WTC11 (cell line): ENCODE data around the gene RBM38. TPM values are rescaled to one million over a fixed set of nuclear protein-coding genes. Genes with fewer than 3 reads are reported as not detected.

Experiments used
- ATAC-seq: fragments of 200-7000 bp; cut with Tn5 transposase; 2 replicates; pipeline ENCODE4 v1.10.0; 2021; ENCODE audit warnings: mild to moderate bottlenecking, moderate library complexity
- CTCF ChIA-PET: fragments of 300-600 bp; sonication (Branson Sonifier 250); formaldehyde crosslinking; loops from one replicate; lab custom pipeline; 2021; ENCODE audit warnings: antibody characterized with exemption; lab: Charles Lee
- POLR2A ChIA-PET: fragments of 350-600 bp; sonication (Branson Sonifier 250); formaldehyde crosslinking; loops from one replicate; lab custom pipeline; 2021; ENCODE audit warnings: antibody characterized with exemption; lab: Charles Lee
- DNase-seq: peaks from one replicate; pipeline ENCODE4 v3.0.0; 2021; ENCODE audit warnings: low spot score
- H3K27ac Mint-ChIP-seq: 2 replicates; pipeline ENCODE4 v1.8.0; 2021; ENCODE audit warnings: mixed read lengths
- H3K27me3 Mint-ChIP-seq: 2 replicates; pipeline ENCODE4 v1.8.0; 2021; ENCODE audit warnings: low read depth, mild to moderate bottlenecking, moderate library complexity, mixed read lengths
- H3K36me3 Mint-ChIP-seq: 2 replicates; pipeline ENCODE4 v1.8.0; 2021; ENCODE audit warnings: mixed read lengths
- H3K4me1 Mint-ChIP-seq: 2 replicates; pipeline ENCODE4 v1.8.0; 2022; ENCODE audit warnings: mixed read lengths
- H3K4me3 Mint-ChIP-seq: 2 replicates; pipeline ENCODE4 v1.8.0; 2021; ENCODE audit warnings: mild to moderate bottlenecking, moderate library complexity, mixed read lengths
- H3K9me3 Mint-ChIP-seq: 2 replicates; pipeline ENCODE4 v1.8.0; 2021; ENCODE audit warnings: mixed read lengths
- ATF1 ChIP-seq: sonication (generic); formaldehyde crosslinking; IDR thresholded peaks from 2 replicates; pipeline ENCODE4 v1.8.1; 2023; ENCODE audit warnings: mild to moderate bottlenecking, moderate library complexity, missing genetic modification reagents
- ETV6 ChIP-seq: sonication (generic); formaldehyde crosslinking; IDR thresholded peaks from 2 replicates; pipeline ENCODE4 v1.8.1; 2022; ENCODE audit warnings: mild to moderate bottlenecking, missing genetic modification reagents
- FOXK1 ChIP-seq: sonication (generic); formaldehyde crosslinking; IDR thresholded peaks from 2 replicates; pipeline ENCODE4 v1.8.0; 2022; ENCODE audit warnings: mild to moderate bottlenecking, moderate library complexity, missing genetic modification reagents
- GABPB1 ChIP-seq: sonication (generic); formaldehyde crosslinking; IDR thresholded peaks from 2 replicates; pipeline ENCODE4 v1.8.1; 2023; ENCODE audit warnings: mild to moderate bottlenecking, missing genetic modification reagents
- JAZF1 ChIP-seq: fragments of 250-450 bp; sonication (Bioruptor Pico); IDR thresholded peaks from 2 replicates; pipeline ENCODE4 v1.9.0; 2021; ENCODE audit warnings: moderate library complexity, mild to moderate bottlenecking, inconsistent platforms
- MYBL2 ChIP-seq: sonication (generic); formaldehyde crosslinking; IDR thresholded peaks from 2 replicates; pipeline ENCODE4 v1.8.1; 2023; ENCODE audit warnings: mild to moderate bottlenecking, moderate library complexity, missing genetic modification reagents
- NR1H2 ChIP-seq: sonication (generic); formaldehyde crosslinking; IDR thresholded peaks from 2 replicates; pipeline ENCODE4 v1.9.0; 2021; ENCODE audit warnings: mild to moderate bottlenecking, moderate library complexity, missing genetic modification reagents
- RORB ChIP-seq: fragments of 250-450 bp; sonication (Bioruptor Pico); IDR thresholded peaks from 2 replicates; pipeline ENCODE4 v1.9.0; 2021; ENCODE audit warnings: mild to moderate bottlenecking
- TCF7 ChIP-seq: sonication (generic); formaldehyde crosslinking; IDR thresholded peaks from 2 replicates; pipeline ENCODE4 v1.8.0; 2022; ENCODE audit warnings: mild to moderate bottlenecking, low read depth, missing genetic modification reagents, moderate library complexity
- ZNF138 ChIP-seq: sonication (generic); formaldehyde crosslinking; conservative IDR thresholded peaks from 2 replicates; pipeline ENCODE4 v1.8.1; 2022; ENCODE audit warnings: mild to moderate bottlenecking, moderate library complexity, missing genetic modification reagents
- ZNF396 ChIP-seq: fragments of 250-450 bp; sonication (Bioruptor Pico); IDR thresholded peaks from 2 replicates; pipeline ENCODE4 v1.8.0; 2021; ENCODE audit warnings: mild to moderate bottlenecking, moderate library complexity, borderline replicate concordance
- ZNF416 ChIP-seq: fragments of 250-450 bp; sonication (Bioruptor Pico); IDR thresholded peaks from 2 replicates; pipeline ENCODE4 v1.9.0; 2021; ENCODE audit warnings: mild to moderate bottlenecking, inconsistent platforms
- ZNF423 ChIP-seq: fragments of 250-450 bp; sonication (Bioruptor Pico); IDR thresholded peaks from 2 replicates; pipeline ENCODE4 v2.1.2; 2022; ENCODE audit warnings: mild to moderate bottlenecking, moderate library complexity
- total RNA-seq: library from RNA; stranded (reverse); gene quantifications from 3 replicates; pipeline ENCODE4 v1.2.3, GENCODE V29; 2021
- TF ChIP-seq, protein P1 (sequence below): sonication (generic); formaldehyde crosslinking; IDR thresholded peaks from 2 replicates; pipeline ENCODE4 v1.8.0; 2023; ENCODE audit warnings: missing genetic modification reagents
- TF ChIP-seq, protein P2 (sequence below): sonication (generic); formaldehyde crosslinking; conservative IDR thresholded peaks from 2 replicates; pipeline ENCODE4 v1.8.1; 2023; ENCODE audit warnings: mild to moderate bottlenecking, low read depth, missing genetic modification reagents, moderate library complexity
- TF ChIP-seq, protein P3 (sequence below): sonication (generic); formaldehyde crosslinking; IDR thresholded peaks from 2 replicates; pipeline ENCODE4 v1.8.1; 2022; ENCODE audit warnings: missing genetic modification reagents, borderline replicate concordance
- TF ChIP-seq, protein P4 (sequence below): sonication (generic); formaldehyde crosslinking; IDR thresholded peaks from 2 replicates; pipeline ENCODE4 v1.8.0; 2022; ENCODE audit warnings: mild to moderate bottlenecking, missing genetic modification reagents
- TF ChIP-seq, protein P5 (sequence below): sonication (generic); formaldehyde crosslinking; IDR thresholded peaks from 2 replicates; pipeline ENCODE4 v1.8.0; 2022; ENCODE audit warnings: mild to moderate bottlenecking, missing genetic modification reagents
- TF ChIP-seq, protein P6 (sequence below): fragments of 250-450 bp; sonication (Bioruptor Pico); IDR thresholded peaks from 2 replicates; pipeline ENCODE4 v1.8.0; 2021; ENCODE audit warnings: mild to moderate bottlenecking

The RBM38 gene
- total RNA-seq, 1 experiment from 2014 or later: 69.0 TPM

DNA sequence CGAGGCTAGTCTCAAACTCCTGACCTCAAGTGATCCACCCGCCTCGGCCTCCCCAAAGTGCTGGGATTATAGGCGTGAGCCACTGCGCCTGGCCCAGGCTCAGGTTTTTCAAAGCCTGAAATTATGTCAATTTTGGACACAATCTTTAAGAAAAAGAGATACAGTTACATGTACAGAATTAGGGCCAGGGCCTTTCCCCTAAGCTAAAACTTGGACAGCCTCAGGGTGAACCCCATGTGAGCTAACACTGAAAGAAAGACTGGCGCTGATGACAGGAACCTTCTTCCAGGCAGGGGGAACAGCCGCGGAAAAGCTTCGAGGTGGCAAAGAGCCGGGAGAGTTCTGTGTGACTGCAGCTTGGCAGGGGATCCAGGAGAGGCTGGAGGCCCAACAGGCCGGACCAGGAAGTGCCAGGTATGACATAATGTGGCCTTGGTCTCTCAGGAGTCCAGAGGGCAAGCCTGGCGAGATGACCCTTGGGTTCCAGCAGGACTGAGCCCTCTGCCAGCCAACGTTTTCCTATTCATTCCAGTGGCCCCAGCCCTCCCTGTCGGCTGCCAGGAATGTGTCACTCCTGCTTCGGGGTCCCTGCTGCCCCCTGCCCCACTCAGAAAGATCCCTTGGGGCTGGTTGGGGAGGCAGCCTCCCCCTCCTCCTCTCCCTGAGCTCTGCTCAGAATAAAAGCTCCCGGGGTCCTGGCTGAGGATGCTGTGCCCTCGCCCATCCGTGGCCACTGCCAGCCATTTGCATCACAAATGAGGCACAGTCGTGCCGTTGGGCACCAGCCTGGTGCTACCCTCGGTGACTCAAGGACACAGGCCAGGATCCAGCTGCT, 37.3 kb downstream of the RBM38 start:
- TF ChIP-seq GABPB1 (CRISPR knock-in tag): 0 out of 2 replicates have a peak, but pooled peaks have one; percentile 23
- TF ChIP-seq, protein P1, sequence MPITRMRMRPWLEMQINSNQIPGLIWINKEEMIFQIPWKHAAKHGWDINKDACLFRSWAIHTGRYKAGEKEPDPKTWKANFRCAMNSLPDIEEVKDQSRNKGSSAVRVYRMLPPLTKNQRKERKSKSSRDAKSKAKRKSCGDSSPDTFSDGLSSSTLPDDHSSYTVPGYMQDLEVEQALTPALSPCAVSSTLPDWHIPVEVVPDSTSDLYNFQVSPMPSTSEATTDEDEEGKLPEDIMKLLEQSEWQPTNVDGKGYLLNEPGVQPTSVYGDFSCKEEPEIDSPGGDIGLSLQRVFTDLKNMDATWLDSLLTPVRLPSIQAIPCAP (CRISPR knock-in tag): no peak
- H3K27me3 Mint-ChIP-seq: peaks cover 2% of the 10 kb centered on the region; the same call in 1 of the 2 replicates
- H3K4me3 Mint-ChIP-seq: no peak overlapping the region
- H3K36me3 Mint-ChIP-seq: no peaks in the 10 kb centered on the region
- DNase-seq (no peak), ATAC-seq (no peak)
- no peak overlapping the region for H3K27ac Mint-ChIP-seq
- ChIA-PET CTCF (interaction anchor here (0.7 to 1.6 kb wide), 8 partner anchors 15 to 70 kb away, joined by 3 to 8 read pairs (median 3); no protein-coding TSS in a partner anchor), POLR2A (interaction anchor here (0.6 kb wide), 1 partner anchor 496 kb away, joined by 3 read pairs; no protein-coding TSS in a partner anchor)
- H3K4me1 Mint-ChIP-seq: peaks cover 15% of the 10 kb centered on the region
- no peaks in the 10 kb centered on the region for H3K9me3 Mint-ChIP-seq

DNA sequence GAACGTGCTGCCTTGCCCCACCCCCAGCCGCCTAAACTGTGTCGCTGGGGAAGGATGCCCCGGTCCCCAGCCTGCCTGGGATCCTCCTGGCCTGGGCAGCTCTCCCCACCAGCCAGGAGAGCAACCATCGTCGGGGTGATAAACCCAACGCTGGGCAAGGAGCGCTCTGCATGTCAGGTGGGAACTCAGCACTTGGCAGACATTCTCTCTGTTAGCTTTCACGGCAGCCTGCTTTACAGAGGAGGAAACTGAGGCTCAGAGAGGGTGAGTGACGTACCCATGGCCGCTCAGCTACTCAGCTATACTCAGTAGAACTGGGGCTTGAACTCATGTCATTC, 37.9 kb downstream of the RBM38 start:
- ATAC-seq (no peak), DNase-seq (no peak)
- POLR2A ChIA-PET: interaction anchor here (0.6 kb wide), 1 partner anchor 495 kb away, joined by 3 read pairs; no protein-coding TSS in a partner anchor
- CTCF ChIA-PET: interaction anchor here (0.7 to 1.6 kb wide), 5 partner anchors 39 to 194 kb away, joined by 3 to 6 read pairs (median 3); no protein-coding TSS in a partner anchor
- Mint-ChIP-seq H3K27ac (no peak overlapping the region), H3K4me1 (peaks cover 15% of the 10 kb centered on the region), H3K4me3 (no peak overlapping the region), H3K9me3 (no peaks in the 10 kb centered on the region), H3K27me3 (peaks cover 2% of the 10 kb centered on the region; the same call in 1 of the 2 replicates), H3K36me3 (no peaks in the 10 kb centered on the region)
- TF ChIP-seq, protein P2, sequence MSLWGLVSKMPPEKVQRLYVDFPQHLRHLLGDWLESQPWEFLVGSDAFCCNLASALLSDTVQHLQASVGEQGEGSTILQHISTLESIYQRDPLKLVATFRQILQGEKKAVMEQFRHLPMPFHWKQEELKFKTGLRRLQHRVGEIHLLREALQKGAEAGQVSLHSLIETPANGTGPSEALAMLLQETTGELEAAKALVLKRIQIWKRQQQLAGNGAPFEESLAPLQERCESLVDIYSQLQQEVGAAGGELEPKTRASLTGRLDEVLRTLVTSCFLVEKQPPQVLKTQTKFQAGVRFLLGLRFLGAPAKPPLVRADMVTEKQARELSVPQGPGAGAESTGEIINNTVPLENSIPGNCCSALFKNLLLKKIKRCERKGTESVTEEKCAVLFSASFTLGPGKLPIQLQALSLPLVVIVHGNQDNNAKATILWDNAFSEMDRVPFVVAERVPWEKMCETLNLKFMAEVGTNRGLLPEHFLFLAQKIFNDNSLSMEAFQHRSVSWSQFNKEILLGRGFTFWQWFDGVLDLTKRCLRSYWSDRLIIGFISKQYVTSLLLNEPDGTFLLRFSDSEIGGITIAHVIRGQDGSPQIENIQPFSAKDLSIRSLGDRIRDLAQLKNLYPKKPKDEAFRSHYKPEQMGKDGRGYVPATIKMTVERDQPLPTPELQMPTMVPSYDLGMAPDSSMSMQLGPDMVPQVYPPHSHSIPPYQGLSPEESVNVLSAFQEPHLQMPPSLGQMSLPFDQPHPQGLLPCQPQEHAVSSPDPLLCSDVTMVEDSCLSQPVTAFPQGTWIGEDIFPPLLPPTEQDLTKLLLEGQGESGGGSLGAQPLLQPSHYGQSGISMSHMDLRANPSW (CRISPR knock-in tag): no peak
- no peak for TF ChIP-seq TCF7 (CRISPR knock-in tag)
- TF ChIP-seq, protein P3, sequence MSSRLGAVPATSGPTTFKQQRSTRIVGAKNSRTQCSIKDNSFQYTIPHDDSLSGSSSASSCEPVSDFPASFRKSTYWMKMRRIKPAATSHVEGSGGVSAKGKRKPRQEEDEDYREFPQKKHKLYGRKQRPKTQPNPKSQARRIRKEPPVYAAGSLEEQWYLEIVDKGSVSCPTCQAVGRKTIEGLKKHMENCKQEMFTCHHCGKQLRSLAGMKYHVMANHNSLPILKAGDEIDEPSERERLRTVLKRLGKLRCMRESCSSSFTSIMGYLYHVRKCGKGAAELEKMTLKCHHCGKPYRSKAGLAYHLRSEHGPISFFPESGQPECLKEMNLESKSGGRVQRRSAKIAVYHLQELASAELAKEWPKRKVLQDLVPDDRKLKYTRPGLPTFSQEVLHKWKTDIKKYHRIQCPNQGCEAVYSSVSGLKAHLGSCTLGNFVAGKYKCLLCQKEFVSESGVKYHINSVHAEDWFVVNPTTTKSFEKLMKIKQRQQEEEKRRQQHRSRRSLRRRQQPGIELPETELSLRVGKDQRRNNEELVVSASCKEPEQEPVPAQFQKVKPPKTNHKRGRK (CRISPR knock-in tag): no peak
- TF ChIP-seq, protein P4, sequence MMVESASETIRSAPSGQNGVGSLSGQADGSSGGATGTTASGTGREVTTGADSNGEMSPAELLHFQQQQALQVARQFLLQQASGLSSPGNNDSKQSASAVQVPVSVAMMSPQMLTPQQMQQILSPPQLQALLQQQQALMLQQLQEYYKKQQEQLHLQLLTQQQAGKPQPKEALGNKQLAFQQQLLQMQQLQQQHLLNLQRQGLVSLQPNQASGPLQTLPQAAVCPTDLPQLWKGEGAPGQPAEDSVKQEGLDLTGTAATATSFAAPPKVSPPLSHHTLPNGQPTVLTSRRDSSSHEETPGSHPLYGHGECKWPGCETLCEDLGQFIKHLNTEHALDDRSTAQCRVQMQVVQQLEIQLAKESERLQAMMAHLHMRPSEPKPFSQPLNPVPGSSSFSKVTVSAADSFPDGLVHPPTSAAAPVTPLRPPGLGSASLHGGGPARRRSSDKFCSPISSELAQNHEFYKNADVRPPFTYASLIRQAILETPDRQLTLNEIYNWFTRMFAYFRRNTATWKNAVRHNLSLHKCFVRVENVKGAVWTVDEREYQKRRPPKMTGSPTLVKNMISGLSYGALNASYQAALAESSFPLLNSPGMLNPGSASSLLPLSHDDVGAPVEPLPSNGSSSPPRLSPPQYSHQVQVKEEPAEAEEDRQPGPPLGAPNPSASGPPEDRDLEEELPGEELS (CRISPR knock-in tag): no peak
- no peak for TF ChIP-seq FOXK1
- no peak for TF ChIP-seq ZNF396
- TF ChIP-seq ZNF138 (CRISPR knock-in tag): no peak
- no peak for TF ChIP-seq NR1H2 (CRISPR knock-in tag)
- no peak for TF ChIP-seq ATF1 (CRISPR knock-in tag)
- TF ChIP-seq, protein P5, sequence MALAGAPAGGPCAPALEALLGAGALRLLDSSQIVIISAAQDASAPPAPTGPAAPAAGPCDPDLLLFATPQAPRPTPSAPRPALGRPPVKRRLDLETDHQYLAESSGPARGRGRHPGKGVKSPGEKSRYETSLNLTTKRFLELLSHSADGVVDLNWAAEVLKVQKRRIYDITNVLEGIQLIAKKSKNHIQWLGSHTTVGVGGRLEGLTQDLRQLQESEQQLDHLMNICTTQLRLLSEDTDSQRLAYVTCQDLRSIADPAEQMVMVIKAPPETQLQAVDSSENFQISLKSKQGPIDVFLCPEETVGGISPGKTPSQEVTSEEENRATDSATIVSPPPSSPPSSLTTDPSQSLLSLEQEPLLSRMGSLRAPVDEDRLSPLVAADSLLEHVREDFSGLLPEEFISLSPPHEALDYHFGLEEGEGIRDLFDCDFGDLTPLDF (CRISPR knock-in tag): no peak
- no peak for TF ChIP-seq JAZF1 (CRISPR knock-in tag)
- no peak for TF ChIP-seq ZNF423 (CRISPR knock-in tag)
- no peak for TF ChIP-seq MYBL2 (CRISPR knock-in tag)
- TF ChIP-seq, protein P6, sequence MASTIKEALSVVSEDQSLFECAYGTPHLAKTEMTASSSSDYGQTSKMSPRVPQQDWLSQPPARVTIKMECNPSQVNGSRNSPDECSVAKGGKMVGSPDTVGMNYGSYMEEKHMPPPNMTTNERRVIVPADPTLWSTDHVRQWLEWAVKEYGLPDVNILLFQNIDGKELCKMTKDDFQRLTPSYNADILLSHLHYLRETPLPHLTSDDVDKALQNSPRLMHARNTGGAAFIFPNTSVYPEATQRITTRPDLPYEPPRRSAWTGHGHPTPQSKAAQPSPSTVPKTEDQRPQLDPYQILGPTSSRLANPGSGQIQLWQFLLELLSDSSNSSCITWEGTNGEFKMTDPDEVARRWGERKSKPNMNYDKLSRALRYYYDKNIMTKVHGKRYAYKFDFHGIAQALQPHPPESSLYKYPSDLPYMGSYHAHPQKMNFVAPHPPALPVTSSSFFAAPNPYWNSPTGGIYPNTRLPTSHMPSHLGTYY (CRISPR knock-in tag): no peak
- no peak for TF ChIP-seq ZNF416 (CRISPR knock-in tag)
- TF ChIP-seq ETV6 (CRISPR knock-in tag): no peak
- no peak for TF ChIP-seq RORB
